ENCODE measurements around the gene MAPRE2. TPM values are rescaled to one million over a fixed set of nuclear protein-coding genes. Genes with fewer than 3 reads are reported as not detected.

MAPRE2 gene
- total RNA-seq, 1 donor from 2014 or later, result 52.5 TPM

Other genes with a start within 250 kb of the MAPRE2 start
- gene ZNF397, start 199.6 kb downstream of the MAPRE2 start, total RNA-seq, result 19.2 and 22.6 TPM in 2 replicates
- 11.6 and 12.2 TPM in 2 replicates for gene ZSCAN30, start 248.8 kb downstream of the MAPRE2 start, total RNA-seq